Measurements from ENCODE around the gene RDH8. TPM values are rescaled to one million over a fixed set of nuclear protein-coding genes. Genes with fewer than 3 reads are reported as not detected.

The RDH8 gene
- total and polyA plus RNA-seq, 7 donors: not detected

DNA sequence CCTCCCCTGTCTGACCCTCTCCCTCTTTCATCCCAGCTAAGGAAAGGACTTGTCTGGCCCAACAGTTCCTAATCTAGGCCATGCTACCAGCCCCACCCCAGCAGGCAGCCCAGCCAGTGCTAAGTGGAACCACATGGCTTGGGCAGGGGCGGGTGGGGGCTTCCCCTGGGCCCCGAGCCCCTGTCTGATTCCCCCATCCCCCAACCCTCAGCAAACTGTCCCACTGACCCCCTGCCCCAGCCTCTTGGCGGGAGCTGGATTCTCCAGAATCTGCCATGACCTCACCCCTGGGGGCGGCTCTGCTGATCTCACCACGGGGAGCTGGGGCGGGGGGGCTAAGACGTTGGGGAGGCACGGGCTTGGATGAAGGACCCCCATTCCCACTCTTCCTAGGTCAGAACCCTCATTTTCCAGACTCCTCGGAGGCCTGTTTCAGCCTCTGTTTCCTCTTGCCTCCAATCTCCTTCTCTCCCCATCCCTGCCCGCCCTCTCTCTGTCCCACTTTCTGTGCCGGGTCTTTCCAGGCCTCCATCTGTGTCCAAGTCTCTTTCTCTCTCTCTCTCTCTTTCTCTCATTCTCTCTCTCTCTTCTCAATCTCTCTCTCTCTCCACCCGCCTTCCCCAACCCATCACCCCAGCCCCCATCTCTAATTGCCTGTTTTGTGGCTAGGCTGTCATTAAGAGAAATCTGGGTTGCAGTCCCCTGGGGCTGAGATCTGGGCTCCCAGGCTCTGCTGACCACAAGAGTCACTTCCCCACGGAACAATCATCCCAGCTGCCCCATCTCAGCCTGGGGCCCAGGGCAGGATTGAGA lies 5.7 kb upstream of the RDH8 start:
- intact Hi-C loops (cut with DNase I): no loop called here
- 40 to 41% methylated on average over 13 of the region's 13 CpGs for WGBS, 2 donors
- H3K4me1 ChIP-seq: peaks cover 0 to 28% (median 9%) of the 10 kb centered on the region in 4 donors
- TF ChIP-seq POLR2AphosphoS5 (IDR thresholded peaks at IDR 0.05): no peak
- TF ChIP-seq POLR2A (IDR thresholded peaks at IDR 0.05): no peak
- no peak for TF ChIP-seq EP300 (IDR thresholded peaks at IDR 0.05)
- TF ChIP-seq, protein P1, sequence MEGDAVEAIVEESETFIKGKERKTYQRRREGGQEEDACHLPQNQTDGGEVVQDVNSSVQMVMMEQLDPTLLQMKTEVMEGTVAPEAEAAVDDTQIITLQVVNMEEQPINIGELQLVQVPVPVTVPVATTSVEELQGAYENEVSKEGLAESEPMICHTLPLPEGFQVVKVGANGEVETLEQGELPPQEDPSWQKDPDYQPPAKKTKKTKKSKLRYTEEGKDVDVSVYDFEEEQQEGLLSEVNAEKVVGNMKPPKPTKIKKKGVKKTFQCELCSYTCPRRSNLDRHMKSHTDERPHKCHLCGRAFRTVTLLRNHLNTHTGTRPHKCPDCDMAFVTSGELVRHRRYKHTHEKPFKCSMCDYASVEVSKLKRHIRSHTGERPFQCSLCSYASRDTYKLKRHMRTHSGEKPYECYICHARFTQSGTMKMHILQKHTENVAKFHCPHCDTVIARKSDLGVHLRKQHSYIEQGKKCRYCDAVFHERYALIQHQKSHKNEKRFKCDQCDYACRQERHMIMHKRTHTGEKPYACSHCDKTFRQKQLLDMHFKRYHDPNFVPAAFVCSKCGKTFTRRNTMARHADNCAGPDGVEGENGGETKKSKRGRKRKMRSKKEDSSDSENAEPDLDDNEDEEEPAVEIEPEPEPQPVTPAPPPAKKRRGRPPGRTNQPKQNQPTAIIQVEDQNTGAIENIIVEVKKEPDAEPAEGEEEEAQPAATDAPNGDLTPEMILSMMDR (IDR thresholded peaks at IDR 0.05): no peak
- H3K36me3 ChIP-seq: no peaks in the 10 kb centered on the region
- H3K4me3 ChIP-seq: no peak overlapping the region
- peaks cover 17 to 76% (median 40%) of the 10 kb centered on the region in 3 donors for H3K27me3 ChIP-seq
- peak; percentile 83 for DNase-seq
- H3K27ac ChIP-seq: peak overlapping the region; percentile 56 to 75 (median 72)
- H3K9me3 ChIP-seq: no peaks in the 10 kb centered on the region

DNA sequence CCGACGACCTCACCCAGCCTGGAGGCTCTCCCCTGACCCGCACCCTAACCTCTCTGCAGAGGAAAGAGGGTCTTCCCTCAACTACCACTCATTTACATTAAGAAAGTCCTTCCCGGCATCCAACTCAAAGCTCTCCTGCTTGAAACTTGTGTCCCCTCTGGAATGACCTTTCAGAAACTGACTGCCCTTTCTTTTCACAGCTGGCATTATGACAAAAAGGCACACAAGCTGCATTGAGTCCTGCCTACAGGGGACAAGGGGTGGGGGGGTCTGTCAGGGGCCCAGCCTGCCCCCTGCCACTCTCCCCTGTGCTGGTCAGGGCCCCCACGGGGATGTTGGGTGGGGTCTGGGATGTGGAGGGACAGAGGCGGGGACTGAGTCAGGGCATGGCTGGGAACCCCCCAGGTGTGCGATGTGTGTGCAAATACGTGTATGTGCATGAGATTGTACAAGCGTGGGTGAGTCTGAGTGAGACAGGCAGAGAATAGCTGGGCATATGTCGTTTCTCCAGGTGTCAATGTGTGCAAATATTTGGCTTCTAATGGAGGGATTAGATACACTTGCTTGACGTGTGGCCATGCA lies 5.0 kb upstream of the RDH8 start:
- intact Hi-C loops (cut with DNase I): no loop called here
- no peak for DNase-seq
- Histone ChIP-seq H3K36me3 (no peaks in the 10 kb centered on the region), H3K27ac (peak overlapping the region; percentile 56 to 75 (median 72)), H3K4me1 (peaks cover 0 to 28% (median 9%) of the 10 kb centered on the region in 4 donors), H3K9me3 (no peaks in the 10 kb centered on the region), H3K27me3 (peaks cover 19 to 83% (median 40%) of the 10 kb centered on the region in 3 donors), H3K4me3 (no peak overlapping the region)
- whole genome bisulfite sequencing, 2 donors: 35 to 44% methylated on average over 11 of the region's 11 CpGs
- TF ChIP-seq EP300 (IDR thresholded peaks at IDR 0.05) (no peak), POLR2A (IDR thresholded peaks at IDR 0.05) (no peak), POLR2AphosphoS5 (IDR thresholded peaks at IDR 0.05) (no peak)
- TF ChIP-seq, protein P1 (IDR thresholded peaks at IDR 0.05): no peak

DNA sequence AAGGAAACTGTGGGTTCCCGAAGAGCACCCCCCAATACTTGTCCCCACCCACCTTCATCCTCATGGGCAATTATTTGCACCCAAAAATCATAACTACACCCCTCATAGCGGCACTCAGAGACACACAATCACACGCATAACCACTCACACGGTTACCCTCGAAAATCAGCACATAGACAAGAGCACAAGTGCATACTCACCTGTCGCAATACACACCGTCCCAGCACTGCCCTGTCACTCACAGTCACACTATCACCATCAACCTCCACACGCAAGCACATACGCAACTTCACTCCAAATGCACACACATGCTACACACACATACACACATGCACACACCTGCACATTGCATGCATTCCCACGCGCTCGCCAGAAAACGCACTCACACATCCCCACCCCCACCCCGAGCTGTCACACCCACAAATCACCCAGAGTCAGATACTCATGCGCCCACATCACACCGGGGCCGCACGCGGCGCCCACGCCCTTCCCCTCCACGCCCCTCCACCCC lies 3.5 kb upstream of the RDH8 start:
- intact Hi-C loops (cut with DNase I): no loop called here
- peak overlapping the region; percentile 56 to 75 (median 72) for H3K27ac ChIP-seq
- 3 to 12% methylated on average over 22 of the region's 22 CpGs for WGBS, 2 donors

DNA sequence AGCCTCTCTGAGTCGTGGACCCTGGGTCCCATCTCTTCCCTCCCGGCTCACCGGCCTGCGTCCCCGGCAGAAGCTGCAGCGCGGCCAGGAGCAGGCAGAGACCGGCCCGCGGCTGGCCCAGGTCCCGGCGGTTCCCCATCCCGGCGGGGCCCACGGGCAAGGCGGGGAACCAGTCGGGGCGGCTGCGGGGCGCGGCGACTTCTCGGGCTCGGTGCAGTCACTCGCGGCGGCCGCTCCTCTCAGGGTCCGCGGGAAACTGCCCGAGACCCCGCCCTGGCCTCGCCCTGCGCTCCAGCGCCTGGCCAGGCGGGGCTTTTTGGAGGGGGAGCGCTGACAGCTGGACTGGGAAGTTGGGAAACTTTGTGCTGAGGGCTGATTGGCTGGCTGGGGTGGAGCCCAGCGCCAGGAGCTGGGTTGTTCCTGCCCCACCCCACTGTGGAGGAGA lies 3.0 kb upstream of the RDH8 start, which contains the start of gene COL5A3:
TSS of gene COL5A3 (minus strand) at position 258 of the 445 bp plus-strand sequence. CDS start at position 139, 119 bp downstream.
- WGBS, 2 donors: 1 to 2% methylated on average over 38 of the region's 38 CpGs
- TF ChIP-seq POLR2AphosphoS5 (IDR thresholded peaks at IDR 0.05) (peak in 3 of 4 donors; percentile 33 to 55 (median 48)), POLR2A (IDR thresholded peaks at IDR 0.05) (no peak)
- intact Hi-C loops (cut with DNase I): no loop called here
- peak; percentile 88 for DNase-seq
- Histone ChIP-seq H3K9me3 (no peaks in the 10 kb centered on the region), H3K4me3 (peak within 1 kb of the TSS; percentile 26 to 52 (median 46)), H3K27me3 (peaks cover 19 to 89% (median 46%) of the 10 kb centered on the region in 3 donors), H3K36me3 (no peaks in the 10 kb centered on the region), H3K4me1 (peaks cover 0 to 28% (median 9%) of the 10 kb centered on the region in 4 donors), H3K27ac (peak within 1 kb of the TSS; percentile 56 to 75 (median 72))

More for the DNA sequence above, 3.5 kb upstream of the RDH8 start:
- H3K4me1 ChIP-seq: peaks cover 0 to 28% (median 9%) of the 10 kb centered on the region in 4 donors
- peaks cover 19 to 86% (median 46%) of the 10 kb centered on the region in 3 donors for H3K27me3 ChIP-seq
- peak overlapping the region; percentile 26 to 52 (median 46) for H3K4me3 ChIP-seq
- no peaks in the 10 kb centered on the region for H3K9me3 ChIP-seq
- no peaks in the 10 kb centered on the region for H3K36me3 ChIP-seq
- TF ChIP-seq POLR2AphosphoS5 (IDR thresholded peaks at IDR 0.05) (no peak), POLR2A (IDR thresholded peaks at IDR 0.05) (no peak), EP300 (IDR thresholded peaks at IDR 0.05) (no peak)
- TF ChIP-seq, protein P1 (IDR thresholded peaks at IDR 0.05): no peak
- DNase-seq: no peak

DNA sequence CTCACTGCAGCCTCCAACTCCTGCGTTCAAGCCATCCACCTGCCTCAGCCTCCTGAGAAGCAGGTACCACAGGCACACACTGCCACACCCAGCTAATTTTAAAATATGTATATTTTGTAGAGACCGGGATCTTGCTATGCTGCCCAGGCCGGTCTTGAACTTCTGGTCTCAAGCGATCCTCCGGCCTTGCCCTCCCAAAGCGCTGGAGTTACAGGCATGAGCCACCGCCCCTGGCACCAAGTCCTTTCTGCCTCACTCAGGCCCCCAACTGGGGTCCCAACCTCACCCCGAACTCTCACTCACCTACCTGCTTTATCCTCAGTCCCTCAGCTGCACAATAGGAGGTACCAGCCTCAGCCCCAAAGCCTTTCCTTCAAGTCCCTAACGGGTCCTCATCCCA lies 2.3 kb upstream of the RDH8 start:
- Histone ChIP-seq H3K9me3 (no peaks in the 10 kb centered on the region), H3K36me3 (no peaks in the 10 kb centered on the region), H3K27me3 (peaks cover 19 to 87% (median 46%) of the 10 kb centered on the region in 3 donors), H3K4me1 (peaks cover 0 to 28% (median 9%) of the 10 kb centered on the region in 4 donors), H3K4me3 (no peak overlapping the region), H3K27ac (peak overlapping the region in 2 of 4 donors; percentile 29 to 72)
- WGBS, 2 donors: 66 to 79% methylated on average over 9 of the region's 9 CpGs
- TF ChIP-seq POLR2A (IDR thresholded peaks at IDR 0.05): no peak
- no peak for DNase-seq
- intact Hi-C loops (cut with DNase I): no loop called here
